Right ventricle myocardium inferior (tissue), 1 donor: ENCODE data around the gene GUK1. TPM values are rescaled to one million over a fixed set of nuclear protein-coding genes. Genes with fewer than 3 reads are reported as not detected.

Source experiments
- ATAC-seq: fragments of 200-7000 bp; cut with Tn5 transposase; one replicate; pipeline ENCODE4 v1.9.1; 2020; ENCODE audit warnings: mild to moderate bottlenecking, moderate library complexity
- DNase-seq: peaks from one replicate; pipeline ENCODE4 v3.0.0; 2021; ENCODE audit errors: missing footprints
- intact Hi-C: fragments of 100-400 bp; cut with DNase I; formaldehyde crosslinking; loops from one replicate; pipeline ENCODE4 v1.11.0; 2022
- total RNA-seq: library from RNA; stranded (reverse); fragmentation: NEBNext Ultra II Directional; extraction: Animal tissue kit (Norgen Biotek cat#: 25700); gene quantifications from one replicate; pipeline ENCODE4 v1.2.1, GENCODE V29; 2021
- donor health status: DM: no; HTN: yes; CAD: no; lungs with severe emphysema.

GUK1 gene
- total RNA-seq, 1 donor from 2014 or later, result 162 TPM

DNA sequence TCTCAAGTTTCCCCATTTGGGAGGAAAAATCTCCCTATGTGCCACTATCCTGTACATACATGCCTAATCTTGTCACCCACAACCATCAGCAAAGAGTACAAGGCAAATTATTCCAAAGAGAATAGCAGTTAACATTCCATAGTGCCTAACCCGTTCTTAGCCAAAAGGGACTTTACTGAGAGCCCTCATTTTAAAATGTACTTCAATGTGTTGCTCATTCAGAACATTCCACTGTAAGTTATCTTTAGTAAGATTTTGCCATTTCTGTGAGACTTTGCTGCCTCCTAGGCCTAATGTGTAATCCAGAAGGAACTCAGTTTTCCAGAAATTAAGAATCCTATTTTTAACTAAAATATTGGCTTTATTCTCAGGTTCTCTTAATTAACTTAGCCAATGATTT is 19.7 kb upstream of the GUK1 start:
- DNase-seq, result no peak
- no peak for ATAC-seq
- intact Hi-C loops, result no loop called here

DNA sequence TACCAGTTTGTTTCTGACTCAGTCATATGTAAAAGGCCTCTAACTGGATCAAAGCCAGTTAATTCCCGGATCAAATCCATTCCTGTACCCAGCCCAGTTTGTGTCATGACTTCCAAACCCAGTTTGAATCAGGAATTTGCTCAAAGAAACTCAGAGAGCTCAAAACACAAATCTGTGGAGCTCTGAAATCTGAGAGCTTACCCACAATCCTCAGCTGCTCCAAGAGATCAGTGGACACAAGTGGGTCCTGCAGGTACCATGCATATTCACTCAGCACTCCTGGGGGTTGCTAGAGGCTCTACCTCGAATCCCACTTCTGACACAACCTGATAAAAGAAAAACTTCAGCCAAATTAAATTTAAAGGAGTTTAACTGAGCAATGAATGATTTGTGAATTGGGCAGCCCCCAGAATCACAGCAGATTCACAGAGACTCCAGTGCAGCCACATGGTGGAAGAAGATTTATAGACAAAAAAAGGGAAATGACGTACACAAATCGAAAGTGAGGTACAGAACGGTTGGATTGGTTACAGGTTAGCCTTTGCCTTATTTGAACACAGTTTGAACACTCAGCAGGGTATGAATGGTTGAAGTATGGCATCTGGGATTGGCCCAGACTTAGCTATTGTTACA is 19.1 kb upstream of the GUK1 start:
- intact Hi-C loops, result no loop called here
- ATAC-seq (no peak), DNase-seq (no peak)

DNA sequence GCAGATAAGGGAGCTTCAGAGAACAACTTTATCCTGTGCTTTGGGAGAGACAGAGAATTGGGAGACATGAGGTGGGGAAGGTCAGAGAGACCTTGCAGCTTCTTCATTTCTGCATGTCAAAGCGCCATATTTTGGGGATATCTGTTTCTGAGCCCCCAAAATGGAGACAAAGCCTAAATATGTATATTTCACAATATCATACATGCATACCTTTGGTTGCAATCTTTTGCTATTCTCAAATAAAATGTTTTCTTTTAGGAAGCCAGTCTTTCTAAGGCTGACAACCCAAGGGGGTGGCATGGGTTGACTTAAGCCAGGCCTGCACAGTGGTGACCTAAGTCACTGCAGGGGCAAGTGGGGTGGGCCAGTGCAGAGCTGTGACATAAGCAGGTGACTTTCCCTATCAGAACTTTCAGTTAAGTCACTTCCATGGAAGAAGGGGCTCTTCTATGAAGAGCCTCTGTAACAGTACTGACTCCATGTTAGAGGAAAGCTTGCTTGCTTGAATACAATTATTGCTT is 17.1 kb upstream of the GUK1 start:
- intact Hi-C loops, result no loop called here
- ATAC-seq (no peak), DNase-seq (no peak)

GRCh38 chr1:228123505-228123904 is 16.6 kb upstream of the GUK1 start:
- intact Hi-C loops, result no loop called here
- DNase-seq (no peak), ATAC-seq (no peak)

GRCh38 chr1:228125185-228125584 is 14.9 kb upstream of the GUK1 start:
- ATAC-seq, result no peak
- intact Hi-C loops, result no loop called here
- DNase-seq, result no peak

- intact Hi-C loops, result loop anchor here (2.0 kb wide), 2 partner anchors 35 to 383 kb away; no protein-coding TSS in a partner anchor
- DNase-seq, result no peak
- no peak for ATAC-seq
Observed at GRCh38 chr1:228131766-228132165, 8.3 kb upstream of the GUK1 start.

DNA sequence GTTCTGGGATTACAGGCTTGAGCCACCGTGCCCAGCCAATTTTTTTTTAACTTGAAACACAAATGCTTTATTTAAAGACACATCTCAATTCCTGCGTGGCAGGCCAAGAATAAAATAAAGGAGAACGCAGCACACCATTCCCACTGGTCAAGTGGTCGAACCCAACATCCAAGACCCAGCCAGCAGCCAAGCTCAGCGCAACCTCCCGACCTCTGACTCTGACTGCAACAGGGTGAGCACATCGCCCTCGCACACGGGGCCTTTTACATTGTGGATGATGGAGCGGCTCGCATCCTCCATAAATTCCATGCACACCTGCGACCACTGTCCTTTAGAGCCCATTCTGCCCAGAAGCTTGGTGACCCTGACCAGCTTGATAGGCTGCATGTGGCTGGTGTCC is 5.5 kb upstream of the GUK1 start:
- DNase-seq (no peak), ATAC-seq (no peak)
- intact Hi-C loops, result no loop called here

GRCh38 chr1:228136901-228137300 is 3.2 kb upstream of the GUK1 start:
- intact Hi-C loops, result no loop called here
- DNase-seq (no peak), ATAC-seq (no peak)

- DNase-seq (no peak), ATAC-seq (no peak)
- intact Hi-C loops, result no loop called here
Observed at GRCh38 chr1:228139406-228139930, 611 bp upstream of the GUK1 start.

DNA sequence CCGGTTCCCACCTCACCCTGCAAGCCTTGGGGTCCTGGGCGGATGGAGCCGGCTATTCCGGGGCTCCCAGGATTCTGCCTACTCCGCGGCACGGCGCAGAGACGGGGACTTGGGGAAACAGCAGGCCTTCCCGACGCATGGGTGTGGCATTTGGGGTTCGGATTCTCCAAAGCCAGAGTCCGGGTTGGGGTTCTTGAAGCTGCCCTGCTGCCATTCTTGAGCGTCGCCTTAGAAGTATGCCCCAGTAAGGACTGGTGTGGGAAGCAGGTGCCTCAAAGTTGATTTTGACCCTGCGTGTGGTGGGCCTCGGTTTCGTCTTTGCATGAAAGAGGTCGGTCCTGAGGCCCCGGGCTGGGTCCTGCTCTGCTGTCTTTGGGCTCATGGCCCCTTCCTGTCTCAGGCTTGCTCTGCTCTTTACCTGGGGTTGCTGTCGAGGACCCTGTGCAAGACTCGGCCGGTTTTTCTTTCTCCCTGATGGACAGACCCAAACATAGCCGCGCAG is 696 bp downstream of the GUK1 start:
- ATAC-seq, result no peak
- DNase-seq, result no peak
- intact Hi-C loops, result loop anchor here (1.0 to 2.0 kb wide), 4 partner anchors 22 to 68 kb away; partner anchors contain the start of genes IBA57, MRPL55 and OBSCN

- ATAC-seq (no peak), DNase-seq (peak; percentile 85)
- intact Hi-C loops, result loop anchor here (1.0 to 2.0 kb wide), 3 partner anchors 21 to 67 kb away; partner anchors contain the start of genes MRPL55 and OBSCN
Observed at GRCh38 chr1:228141226-228142044, 1.4 kb downstream of the GUK1 start.

GRCh38 chr1:228142155-228142691 is 2.1 kb downstream of the GUK1 start:
- intact Hi-C loops, result no loop called here
- DNase-seq, result no peak
- no peak for ATAC-seq

DNA sequence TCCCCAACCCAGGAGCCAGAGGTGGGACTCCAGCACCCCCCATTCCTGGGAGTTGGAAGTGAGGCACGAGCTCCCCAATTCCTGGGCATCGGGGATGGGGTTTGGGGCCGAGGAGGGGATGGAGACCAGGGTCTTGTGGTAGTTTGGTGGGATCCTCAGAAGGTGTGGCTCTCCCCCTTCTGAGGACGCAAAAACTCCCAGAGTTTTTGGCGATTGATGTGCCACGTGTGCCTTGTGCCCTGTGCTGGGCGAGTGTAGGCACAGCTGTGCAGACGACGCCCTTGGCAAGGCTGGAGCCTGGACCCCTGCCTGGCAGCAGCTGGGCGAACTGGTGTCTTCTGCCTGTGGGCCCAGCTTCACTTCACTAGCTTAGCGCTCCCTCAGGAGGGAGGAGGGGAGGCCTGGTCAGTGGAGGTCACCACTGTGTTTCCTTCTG is 2.6 kb downstream of the GUK1 start:
- intact Hi-C loops, result no loop called here
- DNase-seq, result peak; percentile 59
- ATAC-seq, result no peak

- intact Hi-C loops, result no loop called here
- DNase-seq, result no peak
- no peak for ATAC-seq
Observed at GRCh38 chr1:228143480-228144192, 3.6 kb downstream of the GUK1 start.

- DNase-seq (peak; percentile 64), ATAC-seq (no peak)
- intact Hi-C loops, result no loop called here
Observed at GRCh38 chr1:228144193-228144992, 4.3 kb downstream of the GUK1 start.

DNA sequence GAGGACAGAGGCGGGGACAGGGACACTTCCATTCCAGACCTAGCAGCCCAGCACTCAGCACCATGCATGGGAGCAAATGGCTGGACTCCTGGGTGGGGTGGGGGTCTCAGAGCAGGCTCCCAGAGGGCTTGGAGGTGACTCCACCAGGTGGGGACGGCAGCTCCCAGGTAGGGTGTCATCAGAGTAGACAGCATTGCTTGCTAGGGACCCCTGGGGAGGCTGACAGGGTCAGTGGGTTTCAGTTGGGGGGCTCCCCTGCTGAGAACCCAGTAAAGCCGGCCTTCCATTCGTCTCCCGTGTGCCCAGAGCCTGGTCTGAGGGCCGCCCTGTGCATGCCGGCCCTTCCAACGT is 4.9 kb downstream of the GUK1 start:
- DNase-seq (no peak), ATAC-seq (no peak)
- intact Hi-C loops, result no loop called here

DNA sequence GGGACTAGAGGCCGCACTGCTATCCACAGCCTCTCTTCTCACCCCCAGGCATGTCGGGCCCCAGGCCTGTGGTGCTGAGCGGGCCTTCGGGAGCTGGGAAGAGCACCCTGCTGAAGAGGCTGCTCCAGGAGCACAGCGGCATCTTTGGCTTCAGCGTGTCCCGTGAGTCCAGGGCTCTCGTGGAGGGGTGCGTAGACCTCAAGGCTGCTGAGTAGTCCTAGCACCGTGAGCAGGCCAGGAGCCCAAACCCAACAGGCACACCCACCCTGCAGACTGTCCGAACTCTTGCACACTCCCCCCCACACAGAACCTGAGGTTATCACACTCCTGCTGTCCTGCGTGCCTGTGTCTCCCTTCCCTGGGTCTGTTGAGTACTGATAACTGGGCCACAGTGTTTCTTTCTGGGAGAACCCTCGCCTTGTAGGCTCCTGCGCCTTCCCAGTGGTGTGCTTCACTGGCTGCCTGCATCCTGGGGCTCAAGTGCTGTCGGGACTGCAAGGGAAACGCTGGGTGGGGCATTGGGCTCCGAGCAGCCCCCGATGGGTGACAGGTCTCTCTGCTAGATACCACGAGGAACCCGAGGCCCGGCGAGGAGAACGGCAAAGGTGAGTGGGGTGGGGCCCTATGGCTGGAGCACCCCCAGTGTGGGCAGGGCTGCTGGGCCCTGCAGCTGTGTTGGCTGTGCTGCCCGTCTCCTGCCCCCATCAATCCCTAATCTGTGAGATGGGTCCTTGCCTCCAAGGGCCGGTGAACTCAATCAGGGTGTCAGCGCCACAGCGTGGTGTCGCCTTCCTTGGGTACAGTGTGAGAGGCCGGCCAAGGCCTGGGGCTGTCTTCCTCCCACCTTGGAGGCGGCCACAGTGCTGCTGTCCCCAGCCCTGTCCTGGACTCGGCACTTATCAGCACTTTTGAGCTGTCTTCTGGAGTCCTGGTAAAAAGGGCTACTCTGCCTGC is 5.7 kb downstream of the GUK1 start:
- ATAC-seq (no peak), DNase-seq (no peak)
- intact Hi-C loops, result no loop called here
